ENCODE measurements around the gene TBX20.
"Not testable (repeated sequence)": the region's sequence is repeated elsewhere in the genome, so short reads cannot be mapped to it uniquely, and the experiment has no call there.

The TBX20 gene

GRCh38 chr7:35184961-35185360, 68.9 kb downstream of the TBX20 start:
- H3K9ac ChIP-seq (ENCODE audit: low read length); H3K27me3 ChIP-seq (replicated peaks; ENCODE audit: control insufficient read depth, insufficient read depth, low read length); H3K36me3 ChIP-seq (ENCODE audit: control insufficient read depth, insufficient read depth, low read length, severe bottlenecking); H3K4me1 ChIP-seq (ENCODE audit: control insufficient read depth, insufficient read depth, low read length); DNase-seq (ENCODE audit: low read depth); H3K9me3 ChIP-seq (ENCODE audit: control insufficient read depth, low read length); H3K4me3 ChIP-seq (ENCODE audit: low read length): not testable (repeated sequence)

GRCh38 chr7:35183873-35184503, 69.9 kb downstream of the TBX20 start:
- not testable (repeated sequence) for H3K9me3 ChIP-seq (ENCODE audit: control insufficient read depth, low read length); H3K27me3 ChIP-seq (replicated peaks; ENCODE audit: control insufficient read depth, insufficient read depth, low read length); H3K4me3 ChIP-seq (ENCODE audit: low read length); H3K36me3 ChIP-seq (ENCODE audit: control insufficient read depth, insufficient read depth, low read length, severe bottlenecking); H3K4me1 ChIP-seq (ENCODE audit: control insufficient read depth, insufficient read depth, low read length); DNase-seq (ENCODE audit: low read depth); H3K9ac ChIP-seq (ENCODE audit: low read length)

- not testable (repeated sequence) for DNase-seq (ENCODE audit: low read depth); H3K4me3 ChIP-seq (ENCODE audit: low read length); H3K36me3 ChIP-seq (ENCODE audit: control insufficient read depth, insufficient read depth, low read length, severe bottlenecking); H3K4me1 ChIP-seq (ENCODE audit: control insufficient read depth, insufficient read depth, low read length); H3K9ac ChIP-seq (ENCODE audit: low read length); H3K27me3 ChIP-seq (replicated peaks; ENCODE audit: control insufficient read depth, insufficient read depth, low read length); H3K9me3 ChIP-seq (ENCODE audit: control insufficient read depth, low read length)
Observed at GRCh38 chr7:35180665-35181064, 73.2 kb downstream of the TBX20 start.

GRCh38 chr7:35173176-35173575, 80.7 kb downstream of the TBX20 start:
- not testable (repeated sequence) for DNase-seq (ENCODE audit: low read depth); H3K9me3 ChIP-seq (ENCODE audit: control insufficient read depth, low read length); H3K4me3 ChIP-seq (ENCODE audit: low read length); H3K27me3 ChIP-seq (replicated peaks; ENCODE audit: control insufficient read depth, insufficient read depth, low read length); H3K36me3 ChIP-seq (ENCODE audit: control insufficient read depth, insufficient read depth, low read length, severe bottlenecking); H3K9ac ChIP-seq (ENCODE audit: low read length); H3K4me1 ChIP-seq (ENCODE audit: control insufficient read depth, insufficient read depth, low read length)

- not testable (repeated sequence) for DNase-seq (ENCODE audit: low read depth); H3K9me3 ChIP-seq (ENCODE audit: control insufficient read depth, low read length); H3K36me3 ChIP-seq (ENCODE audit: control insufficient read depth, insufficient read depth, low read length, severe bottlenecking)
Observed at GRCh38 chr7:35172131-35172530, 81.8 kb downstream of the TBX20 start.

GRCh38 chr7:35167658-35168057, 86.2 kb downstream of the TBX20 start:
- not testable (repeated sequence) for H3K4me3 ChIP-seq (ENCODE audit: low read length)

More at GRCh38 chr7:35172131-35172530, 81.8 kb downstream of the TBX20 start:
- not testable (repeated sequence) for H3K27me3 ChIP-seq (replicated peaks; ENCODE audit: control insufficient read depth, insufficient read depth, low read length); H3K4me1 ChIP-seq (ENCODE audit: control insufficient read depth, insufficient read depth, low read length); H3K4me3 ChIP-seq (ENCODE audit: low read length); H3K9ac ChIP-seq (ENCODE audit: low read length)

GRCh38 chr7:35167158-35167557, 86.7 kb downstream of the TBX20 start:
- not testable (repeated sequence) for H3K4me3 ChIP-seq (ENCODE audit: low read length); H3K9me3 ChIP-seq (ENCODE audit: control insufficient read depth, low read length); H3K27me3 ChIP-seq (replicated peaks; ENCODE audit: control insufficient read depth, insufficient read depth, low read length); H3K36me3 ChIP-seq (ENCODE audit: control insufficient read depth, insufficient read depth, low read length, severe bottlenecking); DNase-seq (ENCODE audit: low read depth); H3K9ac ChIP-seq (ENCODE audit: low read length); H3K4me1 ChIP-seq (ENCODE audit: control insufficient read depth, insufficient read depth, low read length)

More at GRCh38 chr7:35167658-35168057, 86.2 kb downstream of the TBX20 start:
- not testable (repeated sequence) for H3K9me3 ChIP-seq (ENCODE audit: control insufficient read depth, low read length); H3K36me3 ChIP-seq (ENCODE audit: control insufficient read depth, insufficient read depth, low read length, severe bottlenecking); H3K9ac ChIP-seq (ENCODE audit: low read length); H3K4me1 ChIP-seq (ENCODE audit: control insufficient read depth, insufficient read depth, low read length); H3K27me3 ChIP-seq (replicated peaks; ENCODE audit: control insufficient read depth, insufficient read depth, low read length)
- DNase-seq (ENCODE audit: low read depth) = peak; percentile 2

- H3K4me3 ChIP-seq (ENCODE audit: low read length); H3K9me3 ChIP-seq (ENCODE audit: control insufficient read depth, low read length); H3K36me3 ChIP-seq (ENCODE audit: control insufficient read depth, insufficient read depth, low read length, severe bottlenecking); H3K9ac ChIP-seq (ENCODE audit: low read length); H3K4me1 ChIP-seq (ENCODE audit: control insufficient read depth, insufficient read depth, low read length); H3K27me3 ChIP-seq (replicated peaks; ENCODE audit: control insufficient read depth, insufficient read depth, low read length); DNase-seq (ENCODE audit: low read depth): not testable (repeated sequence)
Observed at GRCh38 chr7:35161059-35161740, 92.7 kb downstream of the TBX20 start.
